ENCODE measurements around the gene SMIM21.

- TF ChIP-seq, protein P1, sequence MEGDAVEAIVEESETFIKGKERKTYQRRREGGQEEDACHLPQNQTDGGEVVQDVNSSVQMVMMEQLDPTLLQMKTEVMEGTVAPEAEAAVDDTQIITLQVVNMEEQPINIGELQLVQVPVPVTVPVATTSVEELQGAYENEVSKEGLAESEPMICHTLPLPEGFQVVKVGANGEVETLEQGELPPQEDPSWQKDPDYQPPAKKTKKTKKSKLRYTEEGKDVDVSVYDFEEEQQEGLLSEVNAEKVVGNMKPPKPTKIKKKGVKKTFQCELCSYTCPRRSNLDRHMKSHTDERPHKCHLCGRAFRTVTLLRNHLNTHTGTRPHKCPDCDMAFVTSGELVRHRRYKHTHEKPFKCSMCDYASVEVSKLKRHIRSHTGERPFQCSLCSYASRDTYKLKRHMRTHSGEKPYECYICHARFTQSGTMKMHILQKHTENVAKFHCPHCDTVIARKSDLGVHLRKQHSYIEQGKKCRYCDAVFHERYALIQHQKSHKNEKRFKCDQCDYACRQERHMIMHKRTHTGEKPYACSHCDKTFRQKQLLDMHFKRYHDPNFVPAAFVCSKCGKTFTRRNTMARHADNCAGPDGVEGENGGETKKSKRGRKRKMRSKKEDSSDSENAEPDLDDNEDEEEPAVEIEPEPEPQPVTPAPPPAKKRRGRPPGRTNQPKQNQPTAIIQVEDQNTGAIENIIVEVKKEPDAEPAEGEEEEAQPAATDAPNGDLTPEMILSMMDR (IDR thresholded peaks at IDR 0.05) = no peak
- TF ChIP-seq POLR2A (IDR thresholded peaks at IDR 0.05) = no peak
These were observed 18.7 kb downstream of the SMIM21 start for GRCh38 chr18:75408554-75409506.
